Thymus (tissue), 11 donors: ENCODE results near the gene MAP7. TPM values are rescaled to one million over a fixed set of nuclear protein-coding genes. Genes with fewer than 3 reads are reported as not detected.

Experiments
- DNase-seq, 9 donors: peaks; one replicate each; pipeline ENCODE4 v3.0.0-alpha.2; 2013; ENCODE audit warnings: low spot score in 9 of 9, low read depth in 6 of 9, missing footprints in 1 of 9
- H3K27ac ChIP-seq, 2 donors: one replicate each; pipeline ENCODE4 v1.5.1; 2013; ENCODE audit warnings: control low read depth in 1 of 2, low read depth in 1 of 2, low read length in 1 of 2, mild to moderate bottlenecking in 1 of 2, moderate library complexity in 1 of 2
- H3K27me3 ChIP-seq, 2 donors: one replicate each; pipeline ENCODE4 v1.5.1; 2013; ENCODE audit warnings: low read length in 1 of 2; ENCODE audit not compliant: control insufficient read depth in 2 of 2, insufficient read depth in 1 of 2
- H3K36me3 ChIP-seq, 2 donors: one replicate each; pipeline ENCODE4 v1.5.1; 2013; ENCODE audit warnings: low read length in 1 of 2, mild to moderate bottlenecking in 1 of 2, moderate library complexity in 1 of 2; ENCODE audit not compliant: control insufficient read depth in 2 of 2, insufficient read depth in 2 of 2
- H3K4me1 ChIP-seq, 2 donors: one replicate each; pipeline ENCODE4 v1.5.1; 2013; ENCODE audit warnings: low read length in 2 of 2; ENCODE audit not compliant: control insufficient read depth in 2 of 2, insufficient read depth in 2 of 2
- H3K4me3 ChIP-seq, 2 donors: one replicate each; pipeline ENCODE4 v1.5.1; 2013; ENCODE audit warnings: low read length in 2 of 2, control low read depth in 1 of 2, mild to moderate bottlenecking in 1 of 2
- H3K9me3 ChIP-seq, 2 donors: one replicate each; pipeline ENCODE4 v1.5.1; 2013; ENCODE audit warnings: low read length in 1 of 2, mild to moderate bottlenecking in 1 of 2; ENCODE audit not compliant: control insufficient read depth in 2 of 2, insufficient read depth in 1 of 2
- WGBS: extraction: QIAGEN DNeasy Blood & Tissue Kit; methylation state at CpG from one replicate; pipeline ENCODE4 v1.1.7; 2013; 5-methylcytosine and 5-hydroxymethylcytosine counted together
- polyA plus RNA-seq: library from polyadenylated mRNA; stranded (reverse); fragments of 200-250 nt; gene quantifications from one replicate; pipeline ENCODE4 v1.2.3, GENCODE V29; 2013
- total RNA-seq: library from RNA; stranded (reverse); fragments of 120-200 nt; gene quantifications from one replicate; pipeline ENCODE4 v1.2.4, GENCODE V29; 2013
- donor health status: healthy.

MAP7 gene
- total and polyA plus RNA-seq, 2 donors: 2.5 to 7.8 TPM

- Histone ChIP-seq H3K27me3 (no peaks in the 10 kb centered on the region), H3K27ac (no peak overlapping the region), H3K36me3 (no peaks in the 10 kb centered on the region), H3K9me3 (no peaks in the 10 kb centered on the region), H3K4me1 (no peaks in the 10 kb centered on the region), H3K4me3 (no peak overlapping the region)
- no peak for DNase-seq
These were observed 72.7 kb downstream of the MAP7 start for GRCh38 chr6:136477548-136477947.

GRCh38 chr6:136475686-136476085 lies 74.5 kb downstream of the MAP7 start:
- no peaks in the 10 kb centered on the region for H3K4me1 ChIP-seq
- WGBS: 97% methylated on average over 4 of the region's 4 CpGs

DNA sequence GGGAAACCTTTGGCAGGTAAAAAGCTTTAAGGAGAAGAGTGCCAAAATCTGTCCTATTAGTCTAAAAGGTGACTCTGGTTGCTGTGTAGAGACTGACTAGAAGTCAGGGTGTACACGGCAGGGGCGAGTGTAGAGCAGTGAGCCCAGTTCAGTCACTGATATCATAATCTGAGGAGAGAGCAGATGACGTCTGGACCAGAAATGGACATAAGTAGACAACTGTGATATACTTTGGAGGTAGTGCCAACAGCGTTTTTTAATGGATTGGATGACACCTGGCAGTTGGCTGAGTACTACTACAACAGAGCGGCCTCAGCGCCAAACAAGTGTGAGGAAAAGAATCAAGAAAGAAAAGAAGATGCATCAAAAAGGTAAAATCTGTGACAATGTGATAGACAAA lies 76.0 kb downstream of the MAP7 start:
- DNase-seq: no peak
- whole genome bisulfite sequencing: 98% methylated on average over 6 of the region's 6 CpGs
- Histone ChIP-seq H3K4me3 (no peak overlapping the region), H3K9me3 (no peaks in the 10 kb centered on the region), H3K36me3 (no peaks in the 10 kb centered on the region), H3K4me1 (no peaks in the 10 kb centered on the region), H3K27ac (no peak overlapping the region), H3K27me3 (no peaks in the 10 kb centered on the region)

More at GRCh38 chr6:136475686-136476085, 74.5 kb downstream of the MAP7 start:
- Histone ChIP-seq H3K9me3 (no peaks in the 10 kb centered on the region), H3K27ac (no peak overlapping the region), H3K27me3 (no peaks in the 10 kb centered on the region), H3K4me3 (no peak overlapping the region), H3K36me3 (no peaks in the 10 kb centered on the region)
- DNase-seq: no peak

GRCh38 chr6:136471922-136472321 lies 78.3 kb downstream of the MAP7 start:
- no peak for DNase-seq
- WGBS: 96% methylated on average over 1 of the region's 1 CpG
- Histone ChIP-seq H3K9me3 (no peaks in the 10 kb centered on the region), H3K4me3 (no peak overlapping the region), H3K4me1 (no peaks in the 10 kb centered on the region), H3K27ac (no peak overlapping the region), H3K27me3 (no peaks in the 10 kb centered on the region), H3K36me3 (no peaks in the 10 kb centered on the region)

- Histone ChIP-seq H3K9me3 (no peaks in the 10 kb centered on the region), H3K27me3 (no peaks in the 10 kb centered on the region), H3K27ac (no peak overlapping the region), H3K4me3 (no peak overlapping the region), H3K4me1 (no peaks in the 10 kb centered on the region), H3K36me3 (no peaks in the 10 kb centered on the region)
- peak in 1 of 9 donors; percentile 4 for DNase-seq
- 67% methylated on average over 5 of the region's 5 CpGs for WGBS
These were observed 78.8 kb downstream of the MAP7 start for GRCh38 chr6:136471372-136471771.

DNA sequence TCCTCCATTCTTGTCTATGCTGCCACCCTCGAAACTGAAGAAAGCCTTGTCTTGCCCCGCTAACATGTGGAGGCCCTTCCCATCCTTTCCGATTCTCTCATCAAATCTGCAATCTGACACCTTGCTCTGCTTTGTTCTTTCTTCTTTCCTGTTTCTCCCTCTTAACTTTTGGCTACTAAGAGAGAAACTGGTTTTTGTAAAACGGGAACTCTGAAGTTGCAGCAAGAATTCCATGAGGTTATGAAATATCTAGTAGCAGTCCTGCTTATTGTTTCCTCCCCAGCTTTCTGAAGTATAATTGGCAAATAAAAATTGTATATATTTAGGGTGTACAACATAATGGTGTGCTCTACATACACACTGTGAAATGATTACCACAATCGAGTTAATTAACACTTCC lies 80.2 kb downstream of the MAP7 start:
- no peak for DNase-seq
- no peaks in the 10 kb centered on the region for H3K27me3 ChIP-seq
- H3K27ac ChIP-seq: no peak overlapping the region
- H3K36me3 ChIP-seq: no peaks in the 10 kb centered on the region
- no peak overlapping the region for H3K4me3 ChIP-seq
- H3K4me1 ChIP-seq: no peaks in the 10 kb centered on the region
- H3K9me3 ChIP-seq: no peaks in the 10 kb centered on the region
- 96% methylated on average over 5 of the region's 5 CpGs for WGBS

GRCh38 chr6:136469154-136469553 lies 81.1 kb downstream of the MAP7 start:
- H3K36me3 ChIP-seq: no peaks in the 10 kb centered on the region
- no peak for DNase-seq
- H3K4me1 ChIP-seq: no peaks in the 10 kb centered on the region
- no peaks in the 10 kb centered on the region for H3K27me3 ChIP-seq
- no peak overlapping the region for H3K4me3 ChIP-seq
- WGBS: 92% methylated on average over 2 of the region's 2 CpGs
- no peaks in the 10 kb centered on the region for H3K9me3 ChIP-seq
- H3K27ac ChIP-seq: no peak overlapping the region

GRCh38 chr6:136468711-136469110 lies 81.5 kb downstream of the MAP7 start:
- H3K4me1 ChIP-seq: no peaks in the 10 kb centered on the region
- H3K36me3 ChIP-seq: no peaks in the 10 kb centered on the region
- H3K4me3 ChIP-seq: no peak overlapping the region
- H3K27ac ChIP-seq: no peak overlapping the region
- no peaks in the 10 kb centered on the region for H3K9me3 ChIP-seq
- no peaks in the 10 kb centered on the region for H3K27me3 ChIP-seq
- no peak for DNase-seq
- 95% methylated on average over 3 of the region's 3 CpGs for WGBS

DNA sequence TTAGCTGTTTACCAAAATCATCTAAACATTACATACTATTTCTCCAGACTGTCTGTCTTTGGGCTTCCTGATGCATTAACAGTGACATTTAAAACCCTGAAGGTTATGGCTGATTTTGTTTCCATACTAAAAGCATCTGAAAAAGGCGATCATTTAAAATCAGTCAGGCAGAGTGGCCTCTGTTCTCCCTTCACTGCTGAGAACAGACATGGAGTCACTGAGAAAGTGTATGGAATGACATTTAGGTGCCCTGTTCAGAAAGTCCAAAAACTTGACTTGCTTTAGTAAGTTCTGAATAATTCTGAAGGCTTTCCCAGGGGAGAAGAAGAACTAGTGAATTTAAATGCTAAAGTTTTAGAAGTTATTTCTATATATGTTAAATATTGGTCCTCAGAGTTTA lies 83.0 kb downstream of the MAP7 start:
- H3K27me3 ChIP-seq: no peaks in the 10 kb centered on the region
- no peak for DNase-seq
- H3K27ac ChIP-seq: no peak overlapping the region
- no peaks in the 10 kb centered on the region for H3K9me3 ChIP-seq
- H3K4me3 ChIP-seq: no peak overlapping the region
- no peaks in the 10 kb centered on the region for H3K36me3 ChIP-seq
- no peaks in the 10 kb centered on the region for H3K4me1 ChIP-seq
- 95% methylated on average over 1 of the region's 1 CpG for WGBS

- H3K4me3 ChIP-seq: no peak overlapping the region
- no peaks in the 10 kb centered on the region for H3K27me3 ChIP-seq
- no peaks in the 10 kb centered on the region for H3K4me1 ChIP-seq
- no peak overlapping the region for H3K27ac ChIP-seq
- H3K36me3 ChIP-seq: no peaks in the 10 kb centered on the region
- H3K9me3 ChIP-seq: no peaks in the 10 kb centered on the region
- 92% methylated on average over 4 of the region's 4 CpGs for WGBS
- DNase-seq: no peak
These were observed 83.4 kb downstream of the MAP7 start for GRCh38 chr6:136466777-136467176.
